BE2C (cell line): ENCODE results near the gene NFATC1.

ENCODE experiments used
- DNase-seq: peaks from one replicate; pipeline ENCODE4 v3.0.0-alpha.2; 2020
- H3K27me3 ChIP-seq: fragments of 250-450 bp; sonication (Bioruptor Pico); 2 replicates; pipeline ENCODE4 v1.5.1; 2020; ENCODE audit warnings: mild to moderate bottlenecking
- H3K36me3 ChIP-seq: fragments of 250-450 bp; sonication (Bioruptor Pico); 2 replicates; pipeline ENCODE4 v1.5.1; 2020; ENCODE audit warnings: mild to moderate bottlenecking
- H3K4me1 ChIP-seq: fragments of 250-450 bp; sonication (Bioruptor Pico); 2 replicates; pipeline ENCODE4 v1.5.1; 2020
- H3K4me3 ChIP-seq: 2 replicates; pipeline ENCODE4 v1.5.1; 2011; ENCODE audit warnings: low read depth, low read length
- H3K9me3 ChIP-seq: fragments of 250-450 bp; sonication (Bioruptor Pico); 2 replicates; pipeline ENCODE4 v1.5.1; 2020
- TF ChIP-seq, protein P1 (sequence below): IDR thresholded peaks from 2 replicates; pipeline ENCODE4 v1.5.1; 2012; ENCODE audit warnings: mild to moderate bottlenecking, low read depth, low read length

The NFATC1 gene

DNA sequence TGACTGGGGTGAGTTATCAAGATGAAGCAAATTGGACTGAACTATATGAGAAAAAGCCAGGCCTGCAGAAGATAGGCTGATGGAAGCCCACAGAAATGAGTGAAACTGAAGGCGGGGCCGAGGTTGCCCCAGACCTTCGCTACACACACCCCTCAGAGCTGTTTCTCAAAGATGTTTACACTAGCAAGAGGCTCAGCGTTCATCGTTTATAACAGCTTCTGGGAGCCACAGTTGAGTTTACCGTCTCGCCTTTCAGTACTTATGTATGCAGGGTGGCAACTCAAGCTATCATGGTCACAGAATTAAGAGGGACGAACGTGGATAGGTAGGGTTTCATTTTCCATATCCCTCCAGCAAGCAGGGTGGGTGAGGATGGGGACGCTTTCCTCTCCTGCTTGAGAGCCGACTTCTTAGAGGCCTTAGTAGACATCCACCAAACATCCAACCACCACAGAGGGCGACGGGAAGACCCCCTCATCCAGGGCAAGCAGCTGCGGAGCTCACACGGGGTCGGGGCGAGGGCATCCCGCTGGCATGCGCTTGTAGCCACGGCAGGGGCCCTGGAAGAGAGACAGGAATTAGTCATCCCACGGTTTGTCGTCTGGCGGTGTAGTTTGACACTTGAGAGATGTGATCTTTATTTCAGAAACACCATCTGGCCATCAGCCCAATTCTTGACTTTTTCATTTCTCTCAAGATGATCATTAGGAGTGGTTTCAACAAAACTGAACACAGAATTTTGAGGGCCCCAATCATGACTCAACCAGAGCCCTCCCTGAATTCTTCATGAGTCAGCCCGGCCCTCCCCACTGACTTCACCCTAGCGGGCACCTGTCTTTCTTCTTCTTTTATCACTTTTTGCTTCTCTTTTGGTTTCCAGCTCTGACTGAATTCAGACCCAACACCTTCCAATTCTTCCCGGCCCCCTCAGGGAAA lies 174.8 kb downstream of the NFATC1 start:
- no peaks in the 10 kb centered on the region for H3K36me3 ChIP-seq
- no peak overlapping the region for H3K4me3 ChIP-seq
- no peaks in the 10 kb centered on the region for H3K4me1 ChIP-seq
- no peak for DNase-seq
- H3K9me3 ChIP-seq, result no peaks in the 10 kb centered on the region
- no peaks in the 10 kb centered on the region for H3K27me3 ChIP-seq
- TF ChIP-seq, protein P1, sequence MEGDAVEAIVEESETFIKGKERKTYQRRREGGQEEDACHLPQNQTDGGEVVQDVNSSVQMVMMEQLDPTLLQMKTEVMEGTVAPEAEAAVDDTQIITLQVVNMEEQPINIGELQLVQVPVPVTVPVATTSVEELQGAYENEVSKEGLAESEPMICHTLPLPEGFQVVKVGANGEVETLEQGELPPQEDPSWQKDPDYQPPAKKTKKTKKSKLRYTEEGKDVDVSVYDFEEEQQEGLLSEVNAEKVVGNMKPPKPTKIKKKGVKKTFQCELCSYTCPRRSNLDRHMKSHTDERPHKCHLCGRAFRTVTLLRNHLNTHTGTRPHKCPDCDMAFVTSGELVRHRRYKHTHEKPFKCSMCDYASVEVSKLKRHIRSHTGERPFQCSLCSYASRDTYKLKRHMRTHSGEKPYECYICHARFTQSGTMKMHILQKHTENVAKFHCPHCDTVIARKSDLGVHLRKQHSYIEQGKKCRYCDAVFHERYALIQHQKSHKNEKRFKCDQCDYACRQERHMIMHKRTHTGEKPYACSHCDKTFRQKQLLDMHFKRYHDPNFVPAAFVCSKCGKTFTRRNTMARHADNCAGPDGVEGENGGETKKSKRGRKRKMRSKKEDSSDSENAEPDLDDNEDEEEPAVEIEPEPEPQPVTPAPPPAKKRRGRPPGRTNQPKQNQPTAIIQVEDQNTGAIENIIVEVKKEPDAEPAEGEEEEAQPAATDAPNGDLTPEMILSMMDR, result no peak

DNA sequence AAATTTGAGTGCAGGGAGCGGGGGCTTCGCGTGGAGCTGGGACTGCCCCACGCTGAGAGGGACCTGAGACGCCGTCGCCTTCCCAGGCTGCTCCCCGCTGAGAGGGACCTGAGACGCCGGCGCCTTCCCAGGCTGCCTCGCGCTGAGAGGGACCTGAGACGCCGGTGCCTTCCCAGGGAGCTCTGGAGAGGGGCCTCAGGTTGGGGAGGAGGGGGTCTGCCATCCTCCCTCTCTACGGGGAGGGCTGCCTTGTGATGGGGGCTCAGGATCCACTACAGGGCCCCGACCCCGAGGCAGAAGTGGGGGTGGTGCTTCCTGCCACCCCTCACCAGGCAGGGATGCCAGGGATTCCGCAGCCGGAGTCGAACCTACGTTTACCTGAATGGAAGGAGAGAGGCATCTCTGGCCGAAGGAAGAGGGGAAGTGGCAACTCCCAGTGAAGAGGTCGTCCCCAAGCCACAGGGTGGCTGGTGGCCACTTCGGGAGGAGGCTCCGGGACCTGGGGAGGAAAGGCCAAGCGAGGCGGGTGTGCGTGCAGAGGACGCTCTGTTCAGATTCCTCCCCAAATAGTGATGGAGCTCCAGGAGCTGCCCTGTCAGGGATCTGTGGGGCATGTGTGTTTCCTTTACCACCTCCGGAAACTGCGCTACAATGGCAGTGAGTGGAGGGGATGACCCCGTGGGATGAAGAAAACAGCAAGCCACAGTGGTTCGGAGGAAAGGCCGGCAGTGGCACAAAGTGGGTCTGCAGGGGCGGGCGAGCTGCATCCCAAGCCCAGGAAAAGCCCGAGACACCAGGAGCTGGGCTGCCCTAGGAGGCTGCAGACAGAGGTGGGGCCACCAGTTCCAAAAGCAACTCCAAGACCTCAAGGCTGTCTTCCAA lies 175.7 kb downstream of the NFATC1 start:
- TF ChIP-seq, protein P1, result no peak
- no peaks in the 10 kb centered on the region for H3K36me3 ChIP-seq
- no peaks in the 10 kb centered on the region for H3K9me3 ChIP-seq
- no peak overlapping the region for H3K4me3 ChIP-seq
- DNase-seq, result no peak
- no peaks in the 10 kb centered on the region for H3K4me1 ChIP-seq
- H3K27me3 ChIP-seq, result no peaks in the 10 kb centered on the region

DNA sequence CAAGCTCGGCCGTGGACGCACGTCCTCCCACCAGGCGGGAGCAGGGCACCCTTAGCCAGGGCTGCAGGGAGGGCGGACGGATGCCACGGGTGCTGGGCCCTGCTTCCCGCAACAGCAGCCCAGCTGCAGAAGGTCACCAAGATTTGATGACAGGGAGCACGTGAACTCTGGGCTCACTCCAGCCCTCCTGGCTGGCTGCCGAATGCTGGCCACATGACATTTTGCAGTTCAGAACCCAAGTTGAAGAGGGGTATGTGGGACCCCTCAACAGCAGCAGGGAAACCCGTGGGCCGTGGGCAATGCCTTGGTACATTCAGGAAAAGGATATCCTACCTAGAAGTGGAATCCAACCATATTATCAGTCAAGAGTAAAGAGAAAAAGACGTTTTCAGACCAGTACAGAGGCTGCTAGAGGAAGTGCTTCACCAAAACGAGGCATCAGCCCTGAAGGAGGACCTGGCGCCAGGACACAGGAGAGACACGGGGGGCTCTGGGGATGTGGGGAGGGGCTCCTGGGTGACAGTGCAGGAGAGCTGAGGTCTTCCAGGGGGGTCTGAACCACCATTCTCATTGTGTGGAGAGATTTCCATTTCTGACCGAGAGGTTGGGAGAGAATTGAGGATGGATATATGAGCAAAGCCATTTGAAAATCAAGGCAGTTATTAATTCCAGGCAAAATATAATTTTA lies 176.5 kb downstream of the NFATC1 start:
- Histone ChIP-seq H3K36me3 (no peaks in the 10 kb centered on the region), H3K4me1 (no peaks in the 10 kb centered on the region), H3K9me3 (no peaks in the 10 kb centered on the region), H3K4me3 (no peak overlapping the region), H3K27me3 (no peaks in the 10 kb centered on the region)
- DNase-seq, result no peak
- TF ChIP-seq, protein P1, result no peak

DNA sequence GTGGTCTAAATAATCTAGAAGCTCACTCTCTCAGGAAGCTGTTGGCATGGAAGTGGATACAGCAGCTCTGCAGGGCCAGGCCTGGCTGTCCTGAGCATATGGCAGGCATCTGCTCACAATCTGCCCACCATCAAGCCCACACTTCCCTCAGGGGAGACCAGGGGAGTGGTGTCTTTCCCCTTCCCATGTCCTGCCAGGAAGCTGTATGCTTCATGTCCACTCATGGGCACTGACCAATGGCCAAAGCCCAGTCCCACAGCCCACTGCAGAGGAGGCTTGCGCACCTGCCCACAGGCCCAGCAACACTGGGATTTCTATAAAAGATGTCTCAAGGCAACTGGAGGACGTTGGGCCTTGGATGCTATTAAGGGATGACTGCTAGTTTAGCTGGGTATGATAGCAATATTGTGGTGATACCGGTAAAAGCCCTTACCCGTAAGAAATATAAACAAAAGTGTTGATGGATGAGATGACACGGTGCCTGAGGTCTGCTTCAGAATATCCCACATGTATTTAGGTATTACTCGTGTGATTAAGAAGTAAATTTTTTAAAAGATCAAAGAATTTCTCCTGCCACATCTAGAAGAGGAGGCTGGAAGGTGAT lies 177.2 kb downstream of the NFATC1 start:
- Histone ChIP-seq H3K4me3 (no peak overlapping the region), H3K9me3 (no peaks in the 10 kb centered on the region), H3K36me3 (no peaks in the 10 kb centered on the region), H3K27me3 (no peaks in the 10 kb centered on the region), H3K4me1 (no peaks in the 10 kb centered on the region)
- TF ChIP-seq, protein P1, result no peak
- no peak for DNase-seq

DNA sequence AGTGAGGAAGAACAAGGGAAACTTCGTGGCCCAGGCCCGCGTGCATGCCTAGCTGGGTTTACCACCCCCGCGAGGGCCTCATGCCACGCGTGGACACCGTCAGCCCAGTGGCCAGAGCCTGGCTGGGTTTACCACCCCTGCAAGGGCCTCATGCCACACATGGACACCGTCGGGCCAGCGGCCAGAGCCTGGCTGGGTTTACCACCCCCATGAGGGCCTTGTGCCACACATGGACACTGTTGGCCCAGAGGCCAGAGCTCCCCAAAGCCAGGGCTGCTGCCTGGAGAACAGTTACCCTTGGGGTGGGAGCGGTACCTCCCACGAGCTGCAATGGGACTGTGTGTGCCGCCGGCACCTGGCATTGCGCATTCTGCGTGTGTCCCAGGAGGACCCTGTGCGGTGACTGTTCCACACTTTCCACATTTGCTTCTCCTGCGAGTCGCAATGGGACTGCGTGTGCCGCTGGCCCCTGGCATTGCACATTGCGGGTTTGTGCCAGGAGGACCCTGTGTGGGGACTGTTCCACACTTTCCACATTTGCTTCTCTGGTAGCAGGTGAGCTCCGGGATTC lies 178.3 kb downstream of the NFATC1 start:
- no peaks in the 10 kb centered on the region for H3K36me3 ChIP-seq
- no peaks in the 10 kb centered on the region for H3K4me1 ChIP-seq
- H3K4me3 ChIP-seq, result no peak overlapping the region
- DNase-seq, result no peak
- TF ChIP-seq, protein P1, result no peak
- H3K9me3 ChIP-seq, result no peaks in the 10 kb centered on the region
- no peaks in the 10 kb centered on the region for H3K27me3 ChIP-seq
